K562 (cell line): ENCODE results near the gene FAM149B1. TPM values are rescaled to one million over a fixed set of nuclear protein-coding genes. Genes with fewer than 3 reads are reported as not detected.

ENCODE experiments used
- ATAC-seq: fragments of 200-7000 bp; cut with Tn5 transposase; 3 replicates; pipeline ENCODE4 v1.9.1; 2020; ENCODE audit warnings: moderate library complexity
- BruUV-seq: library from RNA; stranded (reverse); fragments of 400-500 nt; replicated peaks from 2 replicates; lab custom pipeline; 2021; lab: Mats Ljungman, UMichigan
- CTCF ChIA-PET: fragments of 300-600 bp; formaldehyde crosslinking; extraction: SDS; loops from one replicate; lab custom pipeline; 2021; ENCODE audit warnings: low intra/inter-chr PET ratio; lab: Yijun Ruan, JAX
- POLR2A ChIA-PET: fragments of 300-600, 350-650 bp; sonication (Branson Sonifier 250); formaldehyde crosslinking; extraction: SDS; loops from one replicate; lab custom pipeline; 2021; ENCODE audit warnings: antibody characterized with exemption, inconsistent platforms; lab: Yijun Ruan, JAX
- DNase-seq, 4 experiments: peaks; one replicate each; pipeline versions ENCODE4 v3.0.0 to v3.0.0-alpha.2; 2011 to 2018; ENCODE audit warnings: low spot score in 3 of 4, mixed read lengths in 3 of 4; ENCODE audit errors: extremely low read depth in 1 of 4
- FAIRE-seq: peaks from 2 replicates; lab custom pipeline; 2011; peaks lifted over from hg19 to GRCh38; lab: Jason Lieb, UNC
- H2AFZ ChIP-seq: 2 replicates; pipeline ENCODE4 v1.6.0; 2011; ENCODE audit warnings: low read depth, low read length, control low read depth, inconsistent platforms
- H3K27ac ChIP-seq: fragments of 200-600 bp; 3 replicates; pipeline ENCODE4 v1.8.0; 2011; ENCODE audit warnings: low read depth, mild to moderate bottlenecking, control low read depth, inconsistent platforms, low read length, moderate library complexity, mixed read lengths; ENCODE audit errors: extremely low read depth
- H3K27me3 ChIP-seq, 2 experiments: fragments of 300-600 bp in 1 of 2; 2 replicates in 1 of 2; 3 replicates in 1 of 2; pipeline versions ENCODE4 v1.6.0 to v1.8.0; 2011; ENCODE audit warnings: inconsistent platforms in 2 of 2, low read length in 2 of 2, mild to moderate bottlenecking in 1 of 2, mixed read lengths in 1 of 2, moderate library complexity in 1 of 2; ENCODE audit not compliant: control insufficient read depth in 2 of 2, insufficient read depth in 2 of 2
- H3K36me3 ChIP-seq: fragments of 300-600 bp; 3 replicates; pipeline ENCODE4 v1.8.0; 2011; ENCODE audit warnings: mild to moderate bottlenecking, low read length, inconsistent platforms; ENCODE audit not compliant: control insufficient read depth, insufficient read depth
- H3K4me1 ChIP-seq, 2 experiments: fragments of 200-600 bp in 1 of 2; replicated peaks in 1 of 2; 2 replicates in 1 of 2; 3 replicates in 1 of 2; pipeline versions ENCODE4 v1.5.1 to v1.8.0; 2011; ENCODE audit warnings: inconsistent platforms in 2 of 2, low read length in 2 of 2, mild to moderate bottlenecking in 1 of 2, mixed read lengths in 1 of 2, moderate library complexity in 1 of 2; ENCODE audit not compliant: control insufficient read depth in 2 of 2, insufficient read depth in 2 of 2
- H3K4me2 ChIP-seq: 2 replicates; pipeline ENCODE4 v1.6.1; 2011; ENCODE audit warnings: low read length, control low read depth, inconsistent platforms, mixed read lengths; ENCODE audit not compliant: insufficient read depth
- H3K4me3 ChIP-seq: fragments of 200-600 bp; sonication (generic), shearing (Covaris generic); 2 replicates; pipeline ENCODE4 v1.5.1; 2016; ENCODE audit warnings: control low read depth, inconsistent platforms
- H3K79me2 ChIP-seq: fragments of 200-600 bp; 3 replicates; pipeline ENCODE4 v1.8.0; 2011; ENCODE audit warnings: low read length, inconsistent platforms; ENCODE audit not compliant: control insufficient read depth, insufficient read depth
- H3K9ac ChIP-seq, 2 experiments: 2 replicates each; pipeline versions ENCODE4 v1.6.0 to v1.6.1; 2011; ENCODE audit warnings: low read depth in 2 of 2, low read length in 2 of 2, control low read depth in 1 of 2, inconsistent platforms in 1 of 2, mild to moderate bottlenecking in 1 of 2, mixed read lengths in 1 of 2; ENCODE audit not compliant: insufficient read depth in 1 of 2
- H3K9me1 ChIP-seq: one replicate; pipeline ENCODE4 v1.6.0; 2011; ENCODE audit warnings: inconsistent platforms, mild to moderate bottlenecking, low read length, moderate library complexity; ENCODE audit not compliant: control insufficient read depth, insufficient read depth
- H3K9me3 ChIP-seq: replicated peaks from 2 replicates; pipeline ENCODE4 v1.5.1; 2011; ENCODE audit warnings: low read depth, low read length, inconsistent platforms; ENCODE audit not compliant: control insufficient read depth, insufficient read depth
- H4K20me1 ChIP-seq: replicated peaks from 2 replicates; pipeline ENCODE4 v1.6.1; 2011; ENCODE audit warnings: low read length, inconsistent platforms, mixed read lengths; ENCODE audit not compliant: control insufficient read depth, insufficient read depth
- CEBPG ChIP-seq, 3 experiments: fragments of 200-800 bp in 1 of 3; sonication (Bioruptor generic) in 1 of 3; sonication (generic) in 1 of 3; formaldehyde crosslinking in 1 of 3; IDR thresholded peaks in 2 of 3; conservative IDR thresholded peaks in 1 of 3; 2 replicates each; pipeline versions ENCODE4 v1.6.1 to v1.8.0; 2016 to 2022; ENCODE audit warnings: missing compliant biosample characterization in 2 of 3, missing genetic modification characterization in 2 of 3, mild to moderate bottlenecking in 1 of 3, missing genetic modification reagents in 1 of 3
- LARP7 ChIP-seq: fragments of 450-650 bp; IDR thresholded peaks from 2 replicates; pipeline ENCODE4 v1.6.1; 2016
- NR4A1 ChIP-seq, 2 experiments: fragments of 250-450 bp in 1 of 2; fragments of 450-650 bp in 1 of 2; sonication (Bioruptor Pico) in 1 of 2; IDR thresholded peaks; 2 replicates each; pipeline versions ENCODE4 v1.4.0 to v1.6.1; 2016 to 2020; ENCODE audit warnings: mild to moderate bottlenecking in 2 of 2, missing compliant biosample characterization in 1 of 2, missing genetic modification characterization in 1 of 2, moderate library complexity in 1 of 2
- ZBTB11 ChIP-seq, 3 experiments: fragments of 200-800 bp in 1 of 3; fragments of 250-450 bp in 1 of 3; fragments of 450-650 bp in 1 of 3; sonication (Bioruptor Pico) in 1 of 3; sonication (Bioruptor generic) in 1 of 3; formaldehyde crosslinking in 1 of 3; IDR thresholded peaks; 2 replicates each; pipeline versions ENCODE4 v1.6.1 to v1.8.0; 2016 to 2022; ENCODE audit warnings: mild to moderate bottlenecking in 2 of 3, missing genetic modification characterization in 2 of 3, missing compliant biosample characterization in 1 of 3, moderate library complexity in 1 of 3
- ZNF133 ChIP-seq: fragments of 250-450 bp; sonication (Bioruptor Pico); IDR thresholded peaks from 2 replicates; pipeline ENCODE4 v1.4.0; 2020; ENCODE audit warnings: mild to moderate bottlenecking
- ZNF165 ChIP-seq: fragments of 250-450 bp; sonication (Bioruptor Pico); IDR thresholded peaks from 2 replicates; pipeline ENCODE4 v1.4.0; 2020; ENCODE audit warnings: borderline replicate concordance
- WGBS: fragments of 100-300 bp; shearing (Covaris generic); methylation state at CpG from one replicate; pipeline ENCODE4 v1.1.6; 2016; ENCODE audit warnings: low coverage, mixed read lengths; ENCODE audit not compliant: insufficient coverage; ENCODE audit errors: missing lambda C conversion rate; 5-methylcytosine and 5-hydroxymethylcytosine counted together
- in situ Hi-C: fragments of 300-500 bp; cut with MboI; formaldehyde crosslinking; loops from 4 replicates; pipeline ENCODE4 v1.15.0; 2018; ENCODE audit warnings: inconsistent platforms, mixed read lengths
- intact Hi-C: fragments of 100-400 bp; cut with micrococcal nuclease; formaldehyde crosslinking; loops from 2 replicates; pipeline ENCODE4 v1.14.2; 2022
- polyA plus RNA-seq, 8 experiments: library from polyadenylated mRNA; depleted of rRNA in 4 of 8; stranded (reverse) in 5 of 8; unstranded in 3 of 8; fragments of >200 nt; fragmentation: Nextera tagmentation in 2 of 8; fragmentation: Illumina TruSeq in 1 of 8; extraction: Ambion mirVana in 2 of 8; extraction: Trizol in 1 of 8; gene quantifications; 2 replicates each; pipeline versions ENCODE4 v1.2.1 to v1.2.3, GENCODE V29; 2011 to 2014; ENCODE audit warnings: inconsistent platforms in 1 of 8, missing spikeins in 1 of 8
- total RNA-seq, 7 experiments: library from RNA; depleted of rRNA in 6 of 7; stranded (reverse); fragments of >200 nt in 6 of 7; fragmentation: Illumina TruSeq in 2 of 7; extraction: Trizol in 2 of 7; gene quantifications; 2 replicates each; pipeline versions ENCODE4 v1.2.1 to v1.2.3, GENCODE V29; 2011 to 2021; ENCODE audit warnings: low replicate concordance in 1 of 7

Gene FAM149B1
- total and polyA plus RNA-seq, 9 of the 15 experiments (the other 6 are each of a cell fraction or from before 2014, with no cell fraction given), result 4.2 to 18.5 (median 9.3) TPM

GRCh38 chr10:73167783-73168464, at the start of gene FAM149B1, which contains the start of gene ECD (continued):
- TF ChIP-seq ZBTB11 (CRISPR knock-in tag; IDR thresholded peaks at IDR 0.05), result peak in 2 of 3 experiments; percentile 86 to 96; a peak in 4 of 6 replicates

- FAIRE-seq (no peak), ATAC-seq (no peak), DNase-seq (no peak)
- Histone ChIP-seq H3K9me3 (no peaks in the 10 kb centered on the region), H3K36me3 (peaks cover 37% of the 10 kb centered on the region), H4K20me1 (no peaks in the 10 kb centered on the region), H3K9ac (no peak overlapping the region), H3K4me2 (no peak overlapping the region), H3K27me3 (no peaks in the 10 kb centered on the region), H3K27ac (no peak overlapping the region), H3K9me1 (no peaks in the 10 kb centered on the region), H3K79me2 (no peaks in the 10 kb centered on the region), H2AFZ (no peak overlapping the region), H3K4me1 (peaks cover 0 to 7% of the 10 kb centered on the region in 2 experiments; a peak in 3 of 5 replicates), H3K4me3 (no peak overlapping the region)
- BruUV-seq, result no TSS peak
- 85% methylated on average over 1 of the region's 1 CpG for WGBS
- ChIA-PET POLR2A (interaction anchor here (1.1 kb wide), 1 partner anchor 15 kb away, joined by 3 read pairs; no protein-coding TSS in a partner anchor), CTCF (no interaction called here)
- in situ Hi-C loops, result no loop called here
- intact Hi-C loops, result no loop called here
- TF ChIP-seq NR4A1 (CRISPR knock-in tag; IDR thresholded peaks at IDR 0.05) (no peak), NR4A1 (tag; IDR thresholded peaks at IDR 0.05) (no peak), ZNF165 (CRISPR knock-in tag) (no peak), CEBPG (CRISPR knock-in tag; IDR thresholded peaks at IDR 0.05) (no peak), CEBPG (tag; conservative IDR thresholded peaks at IDR 0.05 in 1 of 2, IDR thresholded peaks at IDR 0.05 in 1 of 2) (no peak), LARP7 (no peak), ZNF133 (CRISPR knock-in tag) (no peak)
These were observed 48.5 kb upstream of the FAM149B1 start for GRCh38 chr10:73119457-73119856.
